T-helper 2 cell (primary cell): ENCODE data around the gene ATP4A.
A peak's percentile ranks its signal among the peaks of the same experiment; 100 is the strongest.

Experiments used
- DNase-seq, 5 experiments: peaks; one replicate each; pipeline versions ENCODE4 v3.0.0 to v3.0.0-alpha.2; 2012 to 2022

Gene ATP4A

DNA sequence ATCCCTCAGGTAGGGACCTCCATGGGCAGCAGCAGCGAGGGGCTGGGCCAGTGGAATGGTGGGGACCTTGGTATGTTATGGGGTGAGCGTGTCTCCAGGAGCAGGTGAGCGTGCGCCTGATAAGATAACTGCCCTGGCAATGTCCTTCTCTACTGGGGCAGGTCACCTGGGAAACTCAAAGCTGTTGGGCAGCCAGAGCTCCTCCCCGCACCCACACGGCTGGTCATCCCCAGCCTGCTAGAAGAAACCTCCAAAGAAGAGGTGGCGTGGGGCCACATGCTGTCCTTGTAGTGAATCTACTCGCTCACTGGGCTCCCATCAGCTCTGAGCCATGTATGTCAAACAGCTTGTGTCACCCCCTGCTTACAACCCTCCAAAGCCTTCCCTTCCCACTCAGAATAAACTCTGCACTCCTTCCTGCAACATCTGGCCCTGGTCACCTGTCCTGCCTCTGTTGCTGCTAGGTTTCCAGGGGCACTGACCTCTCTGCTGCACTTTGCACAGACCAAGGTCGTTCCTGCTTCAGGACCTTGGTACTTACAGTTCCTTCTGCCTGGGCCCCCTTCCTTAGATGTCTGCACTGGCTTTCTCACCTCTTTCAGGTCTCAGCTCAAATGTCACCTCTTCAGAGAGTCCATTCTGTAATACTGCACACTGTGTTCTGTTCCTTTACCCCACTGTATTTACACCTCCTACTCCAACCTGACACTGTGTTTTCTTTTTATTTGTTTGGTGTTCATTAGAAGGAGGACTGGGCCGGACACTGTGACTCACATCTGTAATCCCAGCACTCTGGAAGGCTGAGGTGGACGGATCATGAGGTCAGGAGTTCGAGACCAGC, 1.8 kb upstream of the ATP4A start:
- DNase-seq = no peak

DNA sequence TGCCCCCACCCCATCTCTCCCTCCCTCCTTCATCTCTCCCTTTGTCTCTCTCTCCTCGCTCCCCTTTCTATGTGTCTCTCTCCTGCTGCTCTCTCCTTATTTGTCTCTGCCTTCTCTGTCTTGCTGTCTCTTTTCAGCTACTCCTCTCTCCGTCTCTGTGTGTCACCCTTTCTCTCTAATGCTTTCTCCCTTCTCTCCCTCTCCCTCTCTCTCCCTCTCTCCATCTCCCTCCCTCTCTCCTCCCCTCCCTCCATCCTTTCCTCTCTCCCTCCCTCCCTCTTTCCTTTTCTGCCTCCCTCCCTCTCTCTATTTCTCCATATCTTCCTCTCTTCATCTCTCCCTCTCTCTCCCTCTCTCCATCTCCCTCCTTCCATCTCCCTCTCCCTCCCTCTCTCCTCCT, 682 bp downstream of the ATP4A start:
- no peak for DNase-seq

DNA sequence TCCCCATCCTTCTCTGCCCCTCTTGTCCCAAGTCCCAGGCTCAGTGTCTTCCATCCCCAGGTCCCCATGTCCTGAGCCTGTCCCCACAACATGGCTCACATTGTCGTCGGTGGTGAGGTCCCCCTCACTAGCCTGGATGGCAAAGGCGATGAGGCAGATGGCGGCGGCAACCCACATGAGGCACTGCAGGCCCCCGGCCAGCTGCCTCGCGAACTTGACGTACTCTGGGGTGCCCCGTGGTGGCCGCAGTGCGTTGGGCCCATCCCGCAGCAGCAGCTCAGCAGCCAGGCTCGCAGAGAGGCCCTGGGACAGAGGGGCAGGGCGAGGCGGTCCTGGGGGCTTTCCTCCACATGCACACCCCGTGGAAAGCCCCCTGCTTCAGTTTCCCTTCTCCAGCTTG, 1.1 kb downstream of the ATP4A start:
- DNase-seq = no peak

DNA sequence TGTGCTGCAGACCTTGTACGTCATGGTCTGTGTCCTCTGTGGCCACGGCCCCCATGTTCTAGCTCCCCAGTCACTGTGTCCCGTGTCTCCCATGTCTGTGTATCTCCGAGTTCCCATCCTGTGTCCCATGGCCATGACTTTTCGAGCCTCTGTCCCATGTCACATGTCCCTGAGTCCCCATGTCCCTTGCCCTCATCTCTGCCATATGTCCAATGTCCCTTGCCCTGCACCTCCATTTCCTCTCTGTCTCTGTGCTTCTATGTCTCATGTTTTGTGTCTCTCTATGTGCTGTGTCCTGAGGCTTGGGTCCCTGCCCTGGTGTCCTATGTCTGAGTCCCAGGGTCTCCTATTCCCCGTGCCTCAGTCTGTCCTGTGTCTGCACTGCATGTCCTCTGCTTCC, 2.0 kb downstream of the ATP4A start:
- no peak for DNase-seq

DNA sequence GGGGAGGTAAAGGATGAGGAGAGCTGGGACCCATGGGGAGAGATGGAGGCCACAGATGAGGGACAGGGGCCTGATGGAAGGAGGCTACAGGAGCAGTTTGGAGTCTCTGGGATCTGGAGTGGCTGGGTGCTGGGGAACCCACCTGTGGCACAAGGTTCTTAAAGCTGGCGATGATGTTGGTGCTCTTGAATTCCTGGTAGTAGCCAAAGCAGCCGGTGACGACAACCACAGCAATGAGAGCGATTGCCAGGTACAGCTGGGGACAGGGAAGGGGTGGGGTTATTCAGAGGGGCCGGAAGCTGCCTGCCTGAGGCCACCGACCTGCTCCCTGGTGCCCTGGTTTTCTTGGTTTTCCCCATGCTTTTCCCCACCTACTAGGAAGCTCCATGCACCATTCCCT, 2.8 kb downstream of the ATP4A start:
- DNase-seq = no peak

DNA sequence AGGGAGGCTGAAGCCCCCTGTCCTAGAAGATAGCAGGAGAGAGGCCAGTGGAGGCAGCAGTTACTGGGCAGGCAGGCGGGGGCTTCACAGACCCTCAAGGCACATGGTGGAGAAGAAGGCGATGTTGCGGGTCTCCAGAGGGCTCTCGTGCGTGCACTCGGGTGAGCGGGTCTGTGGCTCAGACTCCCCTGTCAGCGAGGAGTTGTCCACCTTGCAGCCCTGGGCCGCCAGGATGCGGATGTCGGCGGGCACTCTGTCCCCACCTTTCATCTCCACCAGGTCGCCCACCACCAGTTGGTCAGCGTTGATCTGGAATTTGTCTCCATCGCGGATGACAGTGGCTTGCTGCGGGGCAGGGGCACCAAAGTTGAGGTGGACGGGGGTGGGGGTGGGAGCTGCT, 3.2 kb downstream of the ATP4A start:
- no peak for DNase-seq

DNA sequence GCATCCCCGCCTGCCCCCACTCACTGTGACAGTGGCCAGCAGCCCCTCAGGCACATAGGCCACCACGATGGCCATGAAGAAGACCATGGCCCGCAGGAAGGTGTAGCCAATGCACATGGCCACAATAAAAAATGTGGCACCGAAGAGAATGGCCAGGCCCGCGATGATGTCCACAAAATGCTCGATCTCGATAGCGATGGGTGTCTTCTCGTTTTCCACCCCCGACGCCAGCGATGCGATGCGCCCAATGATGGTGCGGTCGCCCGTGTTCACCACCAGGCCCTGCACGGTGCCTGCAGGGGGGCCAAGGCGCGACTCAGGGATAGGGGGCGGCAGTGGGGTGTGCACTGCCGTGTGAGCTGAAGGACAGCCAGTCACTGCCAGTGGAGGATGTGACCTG, 3.7 kb downstream of the ATP4A start:
- DNase-seq = no peak

DNA sequence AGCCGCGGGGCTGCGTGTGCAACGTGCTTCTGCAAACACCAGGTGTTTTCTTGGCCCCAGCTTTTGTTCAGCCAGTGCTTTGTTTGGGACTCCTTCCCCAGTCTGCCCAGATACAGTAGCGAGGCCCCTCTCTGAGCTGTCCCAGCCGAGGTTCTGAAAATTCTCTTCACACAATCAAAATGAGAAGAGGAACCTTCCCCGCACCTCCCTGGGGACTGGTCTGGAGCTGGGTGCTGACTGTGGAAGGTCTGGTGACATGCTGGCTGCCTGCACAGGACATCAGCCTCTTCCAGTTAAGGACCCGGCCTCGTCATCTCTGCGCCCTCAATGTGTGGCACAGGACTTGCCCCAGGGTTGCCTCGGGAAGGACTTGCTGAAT, 4.2 kb downstream of the ATP4A start:
- DNase-seq = no peak

DNA sequence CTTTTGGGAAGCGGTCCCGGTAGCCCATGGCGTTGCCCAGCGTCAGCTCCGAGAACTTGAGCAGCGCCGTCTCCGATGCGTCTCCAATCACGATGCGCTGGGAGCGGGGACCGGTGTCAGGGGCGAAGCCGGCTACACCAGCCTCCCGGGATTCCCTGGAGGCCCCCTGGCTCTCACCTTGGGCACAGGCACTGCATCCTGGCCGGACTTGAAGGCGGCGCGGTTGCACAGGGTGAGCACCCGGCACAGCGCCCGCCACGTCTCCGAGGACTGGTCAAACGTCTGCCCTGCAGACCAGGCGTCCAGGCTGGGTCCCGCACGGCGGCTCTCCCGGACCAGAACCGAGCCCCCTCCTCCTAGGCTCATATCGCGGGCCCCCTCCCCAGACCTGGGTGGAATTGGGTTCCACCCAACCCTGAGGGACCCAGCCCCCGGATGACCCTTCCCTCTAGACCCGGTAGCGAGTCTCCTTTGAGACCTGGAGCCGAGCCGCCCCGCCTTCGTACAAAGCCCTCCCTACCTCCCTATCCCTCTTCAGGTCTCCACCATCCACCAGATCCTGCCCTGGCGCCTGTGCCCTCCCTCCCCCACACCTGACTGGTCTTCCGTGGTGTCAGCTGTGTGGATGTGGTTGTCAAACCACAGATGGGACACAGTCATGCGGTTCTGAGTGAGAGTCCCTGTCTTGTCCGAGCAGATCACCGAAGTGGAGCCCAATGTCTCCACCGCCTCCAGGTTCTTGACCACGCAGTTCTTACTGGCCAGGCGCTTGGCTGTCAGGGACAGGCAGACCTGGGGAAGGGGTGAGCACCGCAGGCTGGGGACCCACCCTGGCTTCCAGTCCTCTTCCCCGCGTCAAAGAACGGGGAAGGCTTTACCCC, 4.8 kb downstream of the ATP4A start:
- DNase-seq = no peak

DNA sequence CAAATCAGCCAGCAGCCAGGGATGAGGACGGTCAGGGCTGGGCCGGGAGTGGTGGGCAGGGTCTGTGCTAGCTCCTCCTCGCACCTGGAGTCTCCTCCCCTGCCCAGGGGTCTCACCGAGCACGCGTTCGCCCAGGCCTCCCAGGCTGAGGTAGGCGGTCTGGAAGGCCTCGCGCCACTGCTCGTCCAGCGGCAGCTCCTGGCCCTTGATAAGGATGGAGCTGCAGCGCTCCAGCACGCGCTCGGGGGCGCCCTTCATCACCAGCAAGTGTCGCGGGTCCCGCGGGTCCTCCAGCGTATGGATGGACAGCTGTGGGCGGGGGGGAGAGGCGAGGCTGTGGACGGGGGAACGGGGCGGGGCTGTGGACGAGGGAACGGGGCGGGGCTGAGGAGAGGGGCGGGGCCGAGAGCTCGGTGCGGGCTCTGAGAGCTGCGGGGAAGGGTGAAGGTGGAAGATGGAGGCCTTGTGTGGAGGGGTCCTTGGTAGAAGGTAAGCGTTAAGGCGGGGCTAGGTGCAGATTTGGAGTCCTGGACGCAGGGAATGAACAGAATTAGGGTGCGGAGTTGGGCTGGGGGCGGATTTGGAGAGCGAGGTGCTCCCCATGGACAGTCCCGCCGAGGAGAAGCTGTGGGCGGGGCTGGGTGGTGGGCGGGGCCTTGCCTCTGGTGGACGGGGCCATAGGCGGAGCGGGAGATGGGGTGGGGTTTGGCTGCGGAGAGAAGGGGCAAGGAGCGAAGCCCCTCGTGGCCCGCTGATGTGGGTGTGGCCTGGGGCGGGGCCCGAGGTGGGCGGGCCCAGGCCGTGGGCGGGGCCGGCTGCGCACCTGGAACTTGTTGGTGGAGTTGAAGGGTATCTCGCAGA, 5.7 kb downstream of the ATP4A start:
- DNase-seq = peak in 4 of 5 experiments; percentile 18 to 55 (median 26)

DNA sequence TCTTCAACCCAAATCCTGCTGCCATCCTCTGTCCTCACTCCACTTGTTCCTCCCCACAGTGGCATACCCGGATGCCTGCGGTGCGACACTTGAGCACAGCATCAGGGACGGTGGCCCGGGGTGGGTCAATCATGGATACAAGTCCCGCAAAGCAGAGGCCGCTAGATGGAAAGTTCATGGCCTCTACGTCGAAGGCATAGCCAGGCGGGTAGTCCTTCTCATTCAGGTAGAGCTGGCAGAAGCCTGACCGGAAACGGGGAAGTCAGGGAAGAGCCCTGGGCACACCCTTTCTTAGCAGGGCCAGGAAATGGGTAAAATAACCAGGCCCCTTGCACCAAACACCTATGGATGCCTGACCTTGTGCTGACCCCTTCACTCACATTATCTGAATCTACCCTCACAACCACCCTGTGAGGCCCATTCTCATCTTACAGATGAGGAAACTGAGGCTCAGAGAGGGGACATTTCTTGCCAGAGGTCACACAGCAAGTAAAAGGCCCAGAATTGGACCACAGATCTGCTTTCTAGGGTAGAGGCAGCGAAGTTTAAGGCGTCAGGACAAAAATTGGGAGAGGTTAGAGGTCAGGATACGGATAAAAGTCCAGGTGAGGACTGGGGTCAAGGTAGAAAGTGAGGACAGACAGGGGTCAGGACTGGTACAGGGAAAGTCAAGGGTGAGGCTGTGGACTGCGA, 6.5 kb downstream of the ATP4A start:
- no peak for DNase-seq

DNA sequence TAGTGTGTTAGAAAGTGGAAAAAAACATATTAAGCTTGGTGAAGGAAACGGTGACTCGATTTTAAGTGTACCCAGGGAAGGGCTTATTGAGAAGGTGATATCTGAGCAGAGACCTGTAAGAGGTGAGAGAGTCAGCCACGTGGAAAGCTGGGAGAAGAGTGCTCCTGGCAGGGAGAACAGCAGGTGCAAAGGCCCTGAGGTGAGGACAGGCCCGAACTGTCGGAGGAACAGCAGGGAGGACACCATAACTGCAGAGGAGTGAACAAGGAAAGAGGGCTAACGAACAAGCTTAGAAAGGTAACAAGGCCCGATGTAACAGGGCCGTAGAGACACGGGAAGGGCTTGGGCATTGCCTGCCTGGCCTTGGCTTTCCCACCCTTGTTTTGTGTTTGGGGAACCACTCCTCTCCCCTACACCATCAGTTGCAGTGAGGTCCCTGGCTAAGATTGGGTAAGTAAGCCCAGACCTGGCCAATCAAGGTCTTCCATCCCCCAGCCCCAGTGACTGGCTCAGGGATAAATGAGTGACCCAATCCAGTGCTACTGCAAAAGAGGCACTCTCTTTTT, 7.3 kb downstream of the ATP4A start:
- no peak for DNase-seq

DNA sequence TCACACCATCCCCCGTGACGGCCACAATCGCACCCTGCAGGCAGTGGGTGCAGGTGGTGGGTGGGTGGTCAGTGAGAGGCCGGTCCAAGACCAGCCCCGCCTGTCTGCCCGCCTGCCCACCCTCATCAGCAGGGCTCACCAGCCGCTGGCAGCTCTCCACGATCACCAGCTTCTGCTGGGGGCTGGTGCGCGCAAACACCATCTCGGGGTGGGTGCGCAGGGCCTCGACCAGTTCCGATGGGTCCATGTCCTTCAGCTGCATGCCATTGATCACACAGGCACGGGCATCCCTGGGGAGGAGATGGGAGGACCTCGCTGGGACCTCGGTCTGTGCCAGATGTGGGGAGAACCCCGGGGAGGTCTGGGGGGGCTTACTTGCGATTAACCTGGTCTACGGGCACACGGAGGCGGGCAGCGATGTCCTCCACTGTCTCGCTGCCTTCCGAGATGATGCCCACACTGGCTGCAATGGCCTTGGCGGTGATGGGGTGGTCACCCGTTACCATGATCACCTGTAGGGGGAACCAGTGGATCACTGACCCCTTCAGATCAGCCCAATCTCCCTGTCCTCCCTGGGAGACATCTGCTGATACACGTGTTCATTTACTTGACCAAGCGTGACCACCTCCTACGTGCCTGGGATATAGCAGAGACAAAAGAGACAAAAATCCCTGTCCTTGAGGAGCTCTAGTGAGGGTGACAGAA, 8.0 kb downstream of the ATP4A start:
- no peak for DNase-seq

DNA sequence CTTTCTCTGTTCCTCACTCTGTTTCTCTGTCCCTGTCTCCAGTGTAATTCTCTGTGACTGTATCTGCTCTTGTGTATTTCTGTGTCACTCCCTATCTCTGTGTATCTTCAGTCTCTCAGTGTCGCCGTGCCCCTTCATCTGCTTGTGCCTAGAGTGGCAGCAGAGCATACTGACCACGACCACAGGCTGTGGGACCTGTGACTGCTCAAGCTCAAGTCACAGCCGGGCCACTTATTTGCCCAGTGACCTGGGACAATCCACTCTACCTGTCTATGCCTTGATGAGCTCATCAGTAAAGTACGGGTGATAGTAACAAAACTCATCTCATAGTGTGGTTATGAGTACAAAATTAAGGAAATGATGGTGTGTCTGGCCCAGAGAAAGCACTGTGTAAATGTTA, 9.4 kb downstream of the ATP4A start:
- DNase-seq = no peak

DNA sequence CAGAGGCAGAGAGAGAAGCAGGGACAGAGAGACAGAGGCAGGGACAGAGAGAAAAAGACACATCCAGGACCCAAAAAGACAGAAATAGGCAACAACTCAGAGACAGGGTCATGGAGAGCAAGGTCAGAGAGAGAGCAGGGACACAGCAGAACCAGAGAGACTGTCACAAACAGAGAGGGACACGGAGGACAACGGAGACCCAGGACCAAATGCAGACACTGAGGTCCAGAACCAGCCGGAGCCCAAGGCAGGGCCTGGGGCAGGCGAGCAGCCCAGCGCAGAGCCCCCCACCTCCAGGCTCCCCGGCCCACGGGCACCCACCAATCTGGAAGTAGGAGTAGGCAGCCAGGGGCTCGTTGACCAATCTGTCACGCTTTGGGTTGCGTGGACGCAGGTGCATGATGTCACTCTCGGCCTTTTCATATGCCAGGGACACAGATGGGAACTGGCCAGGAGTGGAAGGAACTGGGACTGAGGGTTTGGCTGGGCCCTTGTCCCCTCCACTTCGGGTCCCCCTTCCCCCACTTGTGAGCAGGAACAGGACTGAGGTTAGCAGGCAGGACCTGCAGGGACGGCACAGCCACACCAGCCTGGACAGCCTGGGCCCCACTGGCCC, 10.0 kb downstream of the ATP4A start:
- DNase-seq = no peak

DNA sequence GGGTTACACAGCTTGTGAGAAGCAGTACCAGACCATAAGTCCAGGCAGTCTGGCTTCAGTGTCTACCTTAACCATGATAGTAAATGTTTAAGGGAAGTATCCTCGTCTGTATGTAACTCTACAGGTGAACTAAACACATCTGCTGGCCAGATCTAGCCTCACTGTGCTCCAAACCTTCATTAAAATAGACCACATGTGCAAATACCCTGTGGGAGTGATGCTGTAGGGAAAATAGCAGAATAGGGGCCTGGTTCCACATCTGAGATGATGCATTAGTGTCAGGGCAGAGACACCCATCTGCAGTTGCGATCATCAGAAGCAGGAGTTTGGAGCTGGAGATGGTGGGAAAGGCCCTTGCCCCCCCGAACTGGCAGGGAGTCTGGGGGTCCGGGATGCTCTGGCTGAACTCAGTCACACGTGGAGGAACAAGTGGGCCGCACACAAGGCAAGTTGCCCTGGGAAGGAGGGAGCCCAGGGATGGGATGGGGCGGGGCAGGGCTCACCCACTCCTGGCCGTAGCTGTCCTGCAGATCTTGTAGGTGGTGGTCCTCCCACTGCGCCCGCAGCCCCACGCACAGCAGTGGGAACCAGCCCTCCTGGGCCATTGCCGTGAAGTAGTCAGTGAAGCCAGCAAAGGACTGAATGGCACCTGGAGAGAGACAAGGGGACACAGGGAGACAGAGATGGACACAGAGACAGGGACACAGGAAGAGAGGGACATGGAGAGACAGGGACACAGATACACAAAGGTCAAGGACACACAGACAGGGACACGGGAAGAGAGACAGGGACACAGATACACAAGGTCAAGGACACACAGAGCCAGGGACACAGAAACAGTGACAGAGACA, 10.7 kb downstream of the ATP4A start:
- DNase-seq = no peak

DNA sequence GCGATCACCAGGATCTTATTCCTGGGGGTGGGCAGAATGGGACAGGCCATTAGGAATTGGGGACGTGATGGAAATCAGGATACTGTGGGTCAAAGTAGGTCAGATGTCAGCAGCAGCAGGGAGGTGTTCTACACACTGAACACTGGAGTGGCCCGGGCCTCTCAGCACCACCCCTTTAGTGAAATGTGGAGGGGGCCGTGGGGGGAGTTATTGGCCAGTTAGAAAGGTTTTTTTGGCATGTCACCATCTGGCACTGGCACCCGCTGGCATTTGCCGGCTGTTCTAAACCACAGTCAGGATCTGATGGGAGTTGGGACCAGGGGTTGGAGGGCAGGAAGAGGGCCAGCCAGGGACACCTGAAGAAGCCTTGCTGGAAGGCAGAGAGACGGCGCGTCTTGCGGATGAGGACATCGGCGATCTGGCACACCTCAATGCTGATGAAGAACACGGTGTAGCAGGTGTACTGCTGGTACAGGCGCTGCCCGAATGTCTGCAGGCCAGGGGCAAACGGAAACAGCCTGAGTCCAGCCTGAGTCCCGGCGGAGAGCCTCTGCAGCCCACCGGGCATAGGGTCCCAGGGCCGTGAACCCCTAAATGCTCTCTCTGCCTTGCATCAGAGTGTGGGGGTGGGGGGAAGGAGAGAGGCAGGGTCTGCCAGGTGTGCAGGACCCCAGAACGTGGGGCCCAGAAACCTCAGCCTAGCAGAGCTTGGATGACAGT, 12.2 kb downstream of the ATP4A start:
- DNase-seq = no peak

DNA sequence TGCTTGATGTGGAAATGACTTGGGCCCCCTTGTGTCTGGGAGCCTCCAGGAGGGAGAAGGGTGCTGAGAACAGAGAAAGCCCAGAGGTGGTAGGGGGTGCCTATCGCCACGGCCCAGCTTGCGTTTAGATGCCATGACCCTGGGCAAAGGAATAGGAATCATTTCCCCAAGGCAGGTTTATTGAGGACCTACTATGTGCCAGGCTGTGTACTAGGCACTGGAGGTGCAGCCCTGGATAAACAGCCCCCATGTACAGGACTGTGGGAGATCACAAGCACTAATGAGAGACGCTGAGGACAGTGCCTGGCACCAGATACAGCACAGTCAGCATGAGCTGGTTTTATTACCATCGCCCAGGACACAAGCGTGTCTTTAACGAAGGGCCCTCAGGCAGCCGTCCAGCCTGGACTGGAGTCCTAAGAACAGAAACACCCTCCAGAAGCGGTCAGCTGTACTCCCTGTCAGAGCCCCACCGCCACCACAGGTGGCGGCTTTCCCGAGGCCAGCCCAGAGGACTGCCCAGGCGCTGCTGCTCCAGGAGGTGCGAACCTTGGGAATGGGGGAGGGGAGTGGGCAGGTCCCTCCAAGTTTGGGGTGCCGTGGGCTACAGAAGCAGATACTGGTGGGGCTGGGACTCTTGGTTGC, 13.5 kb downstream of the ATP4A start:
- no peak for DNase-seq
